ENCODE measurements around the gene PDE4D.

GRCh38 chr5:59430066-59430685, 463.4 kb downstream of the PDE4D start:
- no peak for TF ChIP-seq CTCF (conservative IDR thresholded peaks at IDR 0.05; ENCODE audit: low read depth, low read length)
- no peak for TF ChIP-seq EZH2 (IDR thresholded peaks at IDR 0.05; ENCODE audit: low read length, unreplicated experiment)
- no peak for TF ChIP-seq EZH2phosphoT487 (IDR thresholded peaks at IDR 0.05; ENCODE audit: borderline replicate concordance, low read length)
